GM18909 (cell line): ENCODE results near the gene ORMDL3.
"Not testable (repeated sequence)": the region's sequence is repeated elsewhere in the genome, so short reads cannot be mapped to it uniquely, and the experiment has no call there.

ENCODE experiments used
- ATAC-seq: cut with Tn5 transposase; IDR thresholded peaks from one replicate; pipeline ENCODE4 v1.9.1; 2021; ENCODE audit warnings: mild to moderate bottlenecking; ENCODE audit not compliant: unreplicated experiment, poor library complexity

The ORMDL3 gene

DNA sequence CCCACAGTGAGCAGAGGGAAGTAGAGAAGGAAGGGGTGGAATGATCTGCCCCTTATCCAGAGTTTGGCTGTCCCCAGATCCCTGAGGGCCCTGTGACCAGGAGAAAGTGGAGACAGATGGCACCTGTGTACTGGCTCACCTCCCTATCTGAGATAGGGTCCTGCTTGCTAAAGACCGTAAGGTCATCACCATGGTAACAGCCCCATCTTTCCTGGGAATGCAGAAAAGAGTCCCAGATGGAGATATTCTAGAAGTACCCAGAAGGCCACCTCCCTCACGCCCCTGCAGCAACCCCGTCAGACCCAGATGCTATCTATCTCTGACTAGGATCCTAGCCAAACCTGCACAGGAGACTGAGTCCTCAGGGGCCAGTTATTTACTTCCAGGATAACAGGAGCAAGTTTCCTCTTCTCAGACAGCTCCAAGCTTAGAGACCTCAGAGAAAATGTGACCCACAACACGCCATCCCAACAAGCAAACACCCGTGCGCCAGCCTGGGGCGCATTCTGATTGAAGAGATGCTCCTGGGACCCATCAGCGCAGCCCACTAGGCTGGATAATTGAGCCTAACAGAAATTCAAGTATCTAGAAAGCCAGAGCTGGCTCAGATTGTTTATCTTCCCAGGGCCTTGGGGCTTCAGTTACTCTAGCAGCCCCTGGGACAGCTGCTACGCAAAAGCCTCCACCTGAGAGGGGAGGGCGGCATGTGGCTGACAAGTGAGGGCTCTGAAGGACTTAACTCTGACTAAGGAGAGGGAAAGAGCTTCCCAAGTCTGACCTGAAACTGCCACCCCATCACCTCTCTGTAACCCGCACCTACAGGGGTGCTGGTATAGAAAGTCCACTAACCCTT, 1.9 kb downstream of the ORMDL3 start:
- no peak for ATAC-seq

GRCh38 chr17:39924691-39925055, 2.7 kb downstream of the ORMDL3 start:
- no peak for ATAC-seq

DNA sequence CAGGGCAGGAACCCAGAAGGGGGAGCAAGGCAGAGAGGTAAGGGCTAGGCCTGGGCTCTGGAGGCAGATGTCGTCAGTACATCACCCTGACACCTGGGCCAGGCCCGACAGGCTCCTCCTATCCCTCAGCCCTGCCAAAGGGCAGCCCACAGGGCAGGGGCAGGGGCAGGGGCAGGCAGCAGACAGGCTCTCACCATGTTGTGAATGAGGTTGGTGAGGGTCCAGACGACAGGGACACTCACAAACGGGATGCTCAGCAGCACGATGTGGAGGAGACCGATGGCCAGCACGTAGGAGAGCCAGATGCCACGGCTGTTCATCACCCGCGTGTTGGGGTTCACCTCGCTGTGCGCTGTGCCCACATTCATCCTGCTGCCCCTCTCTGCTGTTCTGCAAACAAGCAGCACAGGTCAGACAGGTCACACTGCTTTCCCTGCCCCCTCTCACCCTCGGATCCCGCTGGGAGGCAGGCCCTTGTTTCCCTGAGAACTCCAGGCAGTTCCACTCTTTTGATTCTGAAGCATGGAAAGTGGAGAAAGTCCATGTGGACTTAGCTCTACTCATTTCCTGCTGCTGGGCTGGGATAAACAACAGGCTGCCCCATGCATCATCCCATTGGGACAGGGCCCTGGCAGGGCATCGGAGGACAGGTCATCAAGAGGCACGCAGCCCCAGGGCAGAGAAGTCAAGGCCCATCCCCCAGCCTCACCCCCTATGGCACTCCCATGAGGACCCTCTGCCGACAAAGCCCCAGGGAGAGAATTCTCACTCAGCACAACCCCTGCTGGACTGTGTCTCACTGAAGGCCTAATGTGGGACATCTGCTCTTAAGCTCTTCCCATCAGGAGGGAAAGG, 3.3 kb downstream of the ORMDL3 start:
- ATAC-seq = no peak

DNA sequence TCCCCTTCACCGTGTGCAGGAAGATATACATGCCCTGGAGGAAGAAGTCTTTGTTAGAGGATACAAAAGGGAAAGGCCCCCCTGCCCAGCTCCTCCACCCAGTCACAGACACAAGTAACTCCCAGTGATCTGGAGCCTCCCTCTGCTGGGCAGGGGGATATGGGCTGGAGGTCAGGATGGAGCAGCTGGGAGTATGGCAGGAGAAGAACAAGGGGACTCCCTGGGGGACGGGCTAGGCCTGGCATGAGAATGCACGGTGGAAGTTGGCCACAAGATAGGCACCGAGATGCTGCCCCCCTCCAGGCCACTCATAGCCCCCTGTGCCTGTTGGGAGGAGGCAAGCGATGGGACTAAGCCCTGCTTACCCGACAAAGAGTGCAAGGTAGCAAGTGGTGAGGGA, 4.2 kb downstream of the ORMDL3 start:
- ATAC-seq = no peak

DNA sequence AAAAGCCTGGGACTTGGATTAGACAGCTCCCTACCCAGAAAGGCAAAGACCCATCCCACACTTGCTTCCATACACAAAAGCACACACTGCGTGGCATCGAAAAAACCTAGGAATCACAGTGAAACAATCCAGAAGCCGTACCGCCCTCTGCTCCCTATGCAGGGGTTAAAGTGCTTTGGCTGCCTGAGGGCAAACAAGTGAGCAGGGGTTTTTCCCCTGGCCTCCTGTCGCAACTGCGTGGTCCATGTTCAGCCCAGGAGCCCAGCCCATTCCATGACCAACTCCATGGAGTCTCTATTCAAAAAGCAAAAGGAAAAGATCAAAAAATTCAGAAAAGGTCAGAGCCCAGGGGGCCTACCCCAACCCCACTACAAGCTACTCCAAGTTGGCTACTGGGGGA, 5.4 kb downstream of the ORMDL3 start:
- ATAC-seq = no peak

- no peak for ATAC-seq
These were observed 6.1 kb downstream of the ORMDL3 start for GRCh38 chr17:39921323-39921722.

- ATAC-seq = no peak
These were observed 6.9 kb downstream of the ORMDL3 start for GRCh38 chr17:39920218-39921210.

DNA sequence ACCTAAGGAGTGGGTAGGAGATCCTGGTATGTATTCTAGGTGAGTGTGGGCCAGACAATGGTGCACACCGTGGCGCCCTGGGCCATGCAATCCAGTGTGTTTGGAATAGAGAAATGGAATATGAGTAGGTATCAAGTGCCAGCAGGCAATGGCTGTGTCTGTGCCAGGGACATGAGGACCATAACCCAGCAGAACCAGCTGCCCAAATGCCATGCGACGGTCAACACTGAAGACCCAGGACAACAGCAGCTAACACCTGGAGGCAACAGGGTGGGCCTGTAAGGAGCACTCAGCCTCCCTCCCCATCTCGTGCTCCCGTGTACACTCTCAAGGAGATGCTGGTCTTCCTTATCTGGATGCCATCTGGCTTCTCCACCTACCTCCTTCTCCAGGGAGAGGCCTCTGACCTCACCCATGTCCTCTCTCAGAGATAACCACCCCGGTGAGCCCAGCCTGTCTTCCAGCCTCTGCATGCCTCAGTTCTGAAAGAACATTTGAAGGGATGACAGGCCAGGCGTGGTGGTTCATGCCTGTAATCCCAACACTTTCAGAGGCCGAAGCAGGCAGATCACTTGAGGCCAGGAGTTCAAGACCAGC, 8.2 kb downstream of the ORMDL3 start:
- ATAC-seq = no peak

DNA sequence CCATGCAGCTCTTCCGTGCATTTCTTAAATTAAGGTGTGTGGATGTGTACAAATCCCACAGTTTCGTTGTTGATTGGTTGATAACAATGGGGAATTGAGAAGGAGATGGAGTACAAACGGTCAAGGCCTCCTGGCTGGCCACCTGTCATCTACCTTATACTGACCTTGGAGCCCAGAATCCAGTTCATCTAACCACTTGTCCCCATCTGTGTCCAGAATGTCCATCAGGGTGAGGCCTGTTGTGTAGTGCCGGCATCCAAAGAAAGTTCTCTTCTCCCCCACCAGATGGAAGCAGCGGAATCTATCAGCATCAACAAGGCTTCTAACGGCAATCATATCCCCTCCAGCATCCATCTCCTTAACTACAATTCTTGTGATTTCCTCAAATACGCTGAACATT, 10.5 kb downstream of the ORMDL3 start:
- ATAC-seq = no peak

- ATAC-seq = no peak
These were observed 11.8 kb downstream of the ORMDL3 start for GRCh38 chr17:39915559-39915958.

DNA sequence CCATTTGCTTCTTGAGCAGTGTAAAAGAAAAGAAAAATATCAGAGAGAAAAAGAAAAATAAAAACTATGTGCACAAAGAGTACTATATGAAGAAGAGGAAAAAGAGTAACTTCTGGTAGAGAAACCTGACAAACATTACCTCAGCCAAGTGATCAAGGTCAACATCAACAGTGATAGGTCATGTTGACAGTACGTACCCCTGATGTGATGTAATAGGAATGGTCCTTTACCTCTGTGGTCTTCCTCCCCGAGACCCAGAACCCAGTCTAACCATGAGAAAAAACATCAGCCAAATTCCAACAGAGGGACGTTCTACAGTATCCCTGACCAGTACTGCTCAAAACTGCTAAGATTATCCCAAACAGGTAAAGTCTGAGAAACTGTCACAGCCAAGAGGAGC, 13.4 kb downstream of the ORMDL3 start:
- no peak for ATAC-seq

GRCh38 chr17:39908789-39909352, 18.5 kb downstream of the ORMDL3 start:
- no peak for ATAC-seq

GRCh38 chr17:39904990-39905288, 22.5 kb downstream of the ORMDL3 start:
- ATAC-seq = no peak

- ATAC-seq = no peak
These were observed 24.1 kb downstream of the ORMDL3 start for GRCh38 chr17:39903158-39903884.

GRCh38 chr17:39902027-39902426, 25.4 kb downstream of the ORMDL3 start:
- not testable (repeated sequence) for ATAC-seq

GRCh38 chr17:39899215-39899614, 28.2 kb downstream of the ORMDL3 start:
- ATAC-seq = no peak

- no peak for ATAC-seq
These were observed 29.3 kb downstream of the ORMDL3 start for GRCh38 chr17:39898088-39898487.

DNA sequence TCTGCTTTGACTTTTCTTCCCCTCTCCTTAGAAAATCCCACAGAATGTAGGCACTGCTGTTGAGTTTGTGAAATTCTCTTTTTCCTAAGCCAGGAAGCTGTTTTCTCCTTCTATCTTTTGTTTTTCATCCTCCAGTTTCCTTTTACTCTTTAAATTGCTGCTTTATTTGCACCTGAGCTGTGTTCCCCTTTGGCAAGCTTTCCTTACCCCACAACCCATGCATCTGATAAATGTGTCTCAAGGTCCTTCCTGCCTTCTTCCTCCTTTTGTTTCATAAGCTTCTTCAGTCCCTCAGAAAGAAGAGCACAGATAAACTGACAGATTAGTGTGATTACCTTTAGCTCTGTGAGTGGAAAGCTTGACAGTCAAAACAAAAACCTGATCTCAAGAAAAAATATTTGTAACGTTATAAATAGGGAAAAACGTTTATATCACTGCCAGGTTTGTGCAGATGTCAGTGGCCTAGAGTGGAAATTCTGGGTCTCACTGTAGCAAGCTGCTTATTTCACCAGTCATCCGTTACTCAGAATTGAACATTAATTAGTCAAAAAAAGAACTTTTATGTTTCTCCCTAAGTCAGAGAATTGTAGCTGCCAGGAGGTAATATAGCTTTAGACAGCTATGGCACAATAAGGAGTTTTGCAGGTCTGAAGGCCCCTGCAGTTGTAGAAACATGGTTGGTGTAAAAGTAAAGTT, 32.6 kb downstream of the ORMDL3 start:
- ATAC-seq = no peak

DNA sequence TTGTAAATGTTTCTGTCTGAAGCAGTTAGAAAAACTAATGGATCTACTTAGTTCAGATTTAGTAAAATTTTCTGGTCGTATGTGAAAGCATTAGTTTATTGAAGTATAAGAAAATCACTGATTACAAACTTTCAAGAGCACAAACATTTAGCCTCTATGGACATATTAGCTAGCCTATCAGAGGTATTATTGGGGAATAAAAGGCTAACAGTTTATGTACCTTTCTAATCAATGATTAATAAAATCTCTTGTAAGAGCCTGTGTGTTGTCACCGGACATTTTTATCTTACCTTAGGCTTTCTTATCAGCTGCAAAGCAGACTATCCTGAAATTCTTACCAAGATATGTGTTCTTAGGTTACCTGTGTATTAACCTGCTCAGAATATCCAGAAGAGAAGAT, 38.2 kb downstream of the ORMDL3 start:
- ATAC-seq = no peak
